Left renal pelvis (tissue), 4 donors: ENCODE data around the gene BNIP3. TPM values are rescaled to one million over a fixed set of nuclear protein-coding genes. Genes with fewer than 3 reads are reported as not detected.
"Not testable (repeated sequence)": the region's sequence is repeated elsewhere in the genome, so short reads cannot be mapped to it uniquely, and the experiment has no call there.

Experiments
- DNase-seq, 4 donors: peaks; one replicate each; pipeline ENCODE4 v3.0.0-alpha.2; 2013; ENCODE audit warnings: low read depth in 4 of 4, low spot score in 3 of 4
- polyA plus RNA-seq, 4 donors: library from polyadenylated mRNA; unstranded; fragments of 120-200 nt; gene quantifications; one replicate each; pipeline ENCODE4 v1.2.1, GENCODE V29; 2013; ENCODE audit not compliant: insufficient read length in 4 of 4

The BNIP3 gene
- polyA plus RNA-seq, 4 donors = 24.1 to 79.2 (median 70.1) TPM

GRCh38 chr10:132003282-132003924, 21.7 kb upstream of the BNIP3 start:
- DNase-seq = no peak

DNA sequence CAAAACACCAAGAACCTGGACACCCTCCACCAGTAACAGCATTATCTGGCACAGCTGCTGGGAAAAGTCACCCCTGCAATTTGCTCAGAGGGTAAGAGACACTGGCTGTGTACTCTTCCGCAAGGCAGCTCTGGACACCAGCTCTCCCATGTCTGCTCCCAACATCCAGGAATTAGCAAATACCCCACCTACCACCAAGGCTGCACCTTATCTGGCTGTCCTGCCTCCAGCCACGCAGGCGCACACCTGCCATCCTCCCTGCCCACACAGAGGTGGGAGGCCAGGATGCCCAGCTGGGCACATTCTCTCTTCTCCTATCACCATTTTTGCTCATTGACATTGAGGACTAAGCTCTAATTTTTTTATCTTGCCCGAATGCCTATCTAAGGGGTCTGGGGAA, 20.3 kb upstream of the BNIP3 start:
- DNase-seq = no peak

- no peak for DNase-seq
Observed at GRCh38 chr10:132001238-132001972, 19.7 kb upstream of the BNIP3 start.

GRCh38 chr10:131998845-131999681, 17.3 kb upstream of the BNIP3 start:
- DNase-seq = no peak

- no peak for DNase-seq
Observed at GRCh38 chr10:131998050-131998844, 16.5 kb upstream of the BNIP3 start.

DNA sequence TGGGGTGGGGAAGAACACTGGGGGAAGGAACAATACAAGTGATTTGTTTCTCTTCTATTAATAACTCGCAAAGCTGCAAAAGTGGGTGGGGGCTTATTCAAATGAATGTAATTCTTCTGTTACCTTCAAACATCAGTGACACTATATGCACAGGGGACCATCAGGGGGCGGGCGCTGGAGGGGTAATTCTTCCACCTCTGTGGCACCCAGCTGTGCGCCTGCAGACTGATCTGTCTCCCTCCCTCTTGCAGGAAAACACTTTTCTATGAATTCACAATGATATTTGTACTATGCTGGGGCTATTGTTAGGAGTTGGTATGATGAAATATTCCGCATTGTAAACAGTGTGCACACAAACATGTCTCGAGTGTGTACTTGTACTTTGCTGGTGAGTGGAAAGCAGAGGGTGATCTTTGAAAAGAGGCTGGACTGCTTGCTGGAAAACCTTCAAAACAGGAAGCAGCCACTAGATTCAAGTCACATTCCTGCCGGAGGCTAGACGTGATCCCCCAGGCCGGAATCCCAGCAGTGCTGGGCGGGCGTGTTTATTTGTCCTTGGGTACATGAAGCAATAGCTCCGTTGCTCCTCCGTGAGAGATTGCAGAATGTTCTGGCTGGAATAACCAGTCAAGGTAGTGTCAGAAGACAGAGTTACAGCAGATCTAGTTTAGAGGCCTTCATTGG, 15.8 kb upstream of the BNIP3 start:
- DNase-seq = no peak

DNA sequence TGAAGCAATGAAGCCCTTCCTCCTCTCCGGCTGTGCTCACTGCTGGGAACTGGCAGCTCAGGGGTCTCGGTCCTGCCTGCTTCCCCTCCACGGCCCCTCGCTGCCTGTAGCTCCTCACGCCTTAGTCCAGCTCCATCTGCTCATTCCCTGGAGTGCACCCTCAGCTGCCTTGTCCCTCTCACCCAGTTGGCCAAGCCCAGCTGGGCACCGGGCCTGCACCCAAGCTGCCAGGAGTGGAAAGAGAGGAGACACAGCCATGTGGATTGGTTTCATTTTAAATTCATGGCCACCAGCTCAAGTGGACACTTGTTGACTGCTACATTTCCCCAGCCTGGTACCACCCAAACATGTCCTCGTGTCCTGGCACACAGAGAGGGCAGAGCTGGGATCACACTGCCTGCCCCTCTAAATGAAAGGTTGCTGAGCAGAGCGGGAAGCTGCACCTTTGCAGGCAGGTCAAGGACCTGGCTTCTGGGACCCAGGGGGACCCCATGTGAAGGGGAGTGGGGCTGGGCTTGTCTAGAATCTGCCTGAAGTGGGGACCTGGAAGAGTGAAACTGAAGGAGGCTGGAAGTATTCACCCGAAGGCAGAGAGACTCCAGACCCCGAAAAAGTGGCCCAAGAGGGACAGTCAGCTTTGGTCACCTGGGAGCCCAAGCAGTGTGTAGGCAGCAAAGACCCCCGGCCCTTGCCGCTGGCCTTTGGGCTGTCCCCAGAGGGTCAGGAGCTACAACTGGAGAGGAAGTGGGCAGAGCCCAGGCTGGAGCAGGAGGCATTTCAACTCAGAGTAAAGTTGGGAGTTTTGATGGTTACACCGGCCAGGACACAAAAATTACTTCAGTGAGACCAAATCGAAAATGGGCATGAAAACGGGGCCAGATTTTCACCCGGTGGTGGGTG, 15.0 kb upstream of the BNIP3 start:
- DNase-seq = no peak

- DNase-seq = no peak
Observed at GRCh38 chr10:131994435-131994834, 12.7 kb upstream of the BNIP3 start.

DNA sequence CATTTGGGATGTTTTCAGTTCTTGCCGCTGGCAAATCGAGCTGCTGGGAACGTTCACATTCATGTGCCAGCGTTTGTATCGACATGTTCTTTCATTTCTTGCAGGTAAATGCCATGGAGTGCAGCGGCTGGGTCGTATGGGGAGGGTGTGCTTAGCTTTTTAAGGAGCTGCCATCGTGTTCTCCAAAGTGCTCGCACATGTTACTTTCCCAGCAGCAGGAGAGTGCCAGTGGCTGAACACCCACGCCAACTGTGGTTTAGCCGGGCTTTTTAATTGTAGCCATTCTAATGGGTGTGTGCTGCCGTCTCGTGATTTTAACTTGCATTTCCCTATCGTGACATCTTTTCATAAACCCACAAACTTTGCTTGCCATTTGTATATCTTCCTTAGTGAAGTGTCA, 11.6 kb upstream of the BNIP3 start:
- DNase-seq = no peak

DNA sequence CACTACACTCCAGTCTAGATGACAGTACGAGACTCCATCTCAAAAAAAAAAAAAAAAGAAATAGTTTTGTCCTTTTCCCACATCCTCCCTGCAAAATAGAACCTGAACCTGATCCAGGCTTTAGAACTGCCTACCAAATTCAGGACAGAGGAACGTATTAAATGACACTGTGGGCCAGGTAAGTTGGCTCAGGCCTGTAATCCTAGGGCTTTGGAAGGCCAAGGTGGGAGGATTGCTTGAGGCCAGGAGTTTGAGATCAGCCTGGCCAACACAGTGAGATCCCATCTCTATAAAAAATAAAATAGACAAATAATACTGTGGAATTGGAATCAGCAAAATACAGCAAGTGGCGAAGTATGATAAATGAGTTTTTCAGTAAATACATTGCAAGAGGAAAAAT, 10.0 kb upstream of the BNIP3 start:
- no peak for DNase-seq

- DNase-seq = not testable (repeated sequence)
Observed at GRCh38 chr10:131987786-131988185, 6.1 kb upstream of the BNIP3 start.

DNA sequence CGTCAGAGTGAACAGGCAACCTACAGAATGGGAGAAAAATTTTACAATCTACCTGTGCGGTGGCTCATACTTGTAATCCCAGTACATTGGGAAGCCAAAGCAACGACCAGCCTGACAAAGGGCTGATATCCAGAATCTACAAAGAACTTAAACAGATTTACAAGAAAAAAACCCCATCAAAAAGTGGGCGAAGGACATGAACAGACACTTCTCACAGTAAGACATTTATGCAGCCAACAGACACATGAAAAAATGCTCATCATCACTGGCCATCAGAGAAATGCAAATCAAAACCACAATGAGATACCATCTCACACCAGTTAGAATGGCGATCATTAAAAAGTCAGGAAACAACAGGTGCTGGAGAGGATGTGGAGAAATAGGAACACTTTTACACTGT, 5.6 kb upstream of the BNIP3 start:
- not testable (repeated sequence) for DNase-seq

DNA sequence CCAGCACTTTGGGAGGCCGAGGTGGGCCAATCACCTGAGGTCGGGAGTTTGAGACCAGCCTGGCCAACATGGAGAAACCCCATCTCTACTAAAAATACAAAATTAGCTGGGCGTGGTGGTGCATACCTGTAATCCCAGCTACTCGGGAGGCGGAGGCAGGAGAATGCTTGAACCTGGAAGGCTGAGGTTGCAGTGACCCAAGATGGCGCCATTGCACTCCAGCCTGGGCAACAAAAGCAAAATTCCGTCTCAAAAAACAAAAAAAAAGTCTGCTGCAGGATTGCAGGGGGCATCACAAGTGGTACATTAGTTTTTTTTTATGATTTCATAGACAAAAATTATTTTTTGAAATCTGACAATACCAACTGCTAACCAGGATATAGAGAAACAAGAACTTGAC, 5.1 kb upstream of the BNIP3 start:
- DNase-seq = not testable (repeated sequence)

- DNase-seq = no peak
Observed at GRCh38 chr10:131983780-131984179, 2.1 kb upstream of the BNIP3 start.

DNA sequence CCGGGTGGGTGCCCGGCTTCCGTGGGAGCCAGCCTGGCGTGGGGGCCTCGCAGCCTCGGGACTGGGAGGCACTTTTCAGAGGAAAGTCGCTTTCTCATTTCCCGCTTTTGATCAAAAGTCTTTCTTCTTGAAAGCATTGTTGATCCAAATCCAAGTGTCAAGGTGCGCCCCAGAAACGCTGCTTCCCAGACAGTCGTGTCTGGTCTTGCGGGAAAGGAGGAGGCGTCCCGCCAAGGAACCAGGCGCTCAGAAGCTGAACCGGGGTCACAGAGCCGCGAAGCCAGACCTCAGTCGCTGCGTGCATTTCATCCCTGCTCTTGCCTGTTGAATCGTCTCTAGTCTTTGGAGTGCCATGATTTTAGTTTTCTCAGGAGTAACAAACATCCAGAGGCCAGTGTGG, 1.1 kb upstream of the BNIP3 start:
- no peak for DNase-seq

DNA sequence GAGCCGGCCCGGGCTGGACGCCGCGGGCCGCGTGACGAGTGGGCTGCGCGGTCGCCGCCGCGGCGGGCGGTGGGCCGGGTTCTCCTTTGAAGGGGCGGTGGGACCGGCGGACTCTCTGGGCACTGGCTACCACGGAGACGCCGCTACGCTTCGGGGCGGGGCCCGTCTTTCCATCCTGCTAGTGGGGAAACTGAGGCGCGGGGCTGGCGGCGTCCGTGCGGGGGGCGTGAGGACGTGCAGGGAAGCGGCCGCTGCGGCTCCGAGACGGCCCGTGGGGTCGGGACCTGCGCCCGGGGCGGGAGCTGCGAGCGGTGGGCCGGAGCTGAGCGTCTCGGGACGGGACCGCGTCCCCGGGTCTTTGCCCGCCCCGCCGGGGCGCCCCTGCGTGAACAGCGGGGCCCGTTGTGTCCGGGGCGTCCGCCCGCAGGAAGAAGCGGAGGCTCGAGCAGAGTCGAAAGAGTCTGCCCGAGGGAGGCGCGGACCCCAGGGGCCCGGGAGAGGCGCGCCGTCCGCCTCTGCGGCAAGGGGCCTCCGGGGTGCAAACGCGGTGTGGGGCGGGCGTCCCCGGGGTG, 548 bp upstream of the BNIP3 start:
- DNase-seq = no peak

GRCh38 chr10:131980761-131981428, 828 bp downstream of the BNIP3 start:
- DNase-seq = no peak

DNA sequence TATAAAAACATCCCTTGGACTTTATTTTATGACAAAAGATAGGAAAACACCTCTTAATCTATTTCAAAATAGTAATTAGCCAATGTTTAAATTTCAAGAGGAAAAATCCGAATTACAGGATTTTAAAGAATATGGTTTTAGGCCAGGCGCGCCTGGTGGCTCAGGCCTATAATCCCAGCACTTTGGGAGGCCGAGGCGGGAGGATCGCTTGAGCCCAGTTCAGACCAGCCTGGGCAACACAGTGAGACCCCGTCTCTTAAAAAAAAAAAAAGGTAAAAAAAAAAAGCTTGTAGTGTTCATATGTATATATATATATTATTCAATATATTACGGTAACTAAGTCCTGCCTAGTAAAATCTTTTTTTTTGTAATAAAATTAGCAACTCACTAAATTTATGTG, 1.4 kb downstream of the BNIP3 start:
- no peak for DNase-seq
